Endothelial cell of umbilical vein (primary cell): Measurements from ENCODE around the gene ZNF839.

Source experiments
- CTCF ChIP-seq, 2 donors: IDR thresholded peaks; 1 replicate in 1 of 2; 2 replicates in 1 of 2; pipeline ENCODE4 v1.5.1; 2011; ENCODE audit warnings: low read length in 2 of 2, mild to moderate bottlenecking in 2 of 2, moderate library complexity in 2 of 2, control low read depth in 1 of 2, inconsistent platforms in 1 of 2, low read depth in 1 of 2; ENCODE audit not compliant: insufficient read depth in 1 of 2; ENCODE audit errors: extremely low read depth in 1 of 2
- EZH2 ChIP-seq: IDR thresholded peaks from 2 replicates; pipeline ENCODE4 v1.6.1; 2012; ENCODE audit warnings: borderline replicate concordance, low read depth, mild to moderate bottlenecking, moderate library complexity, low read length, inconsistent platforms; ENCODE audit not compliant: severe bottlenecking
- MYC ChIP-seq: IDR thresholded peaks from one replicate; pipeline ENCODE4 v1.6.1; 2011; ENCODE audit warnings: mild to moderate bottlenecking, low read depth, low read length
- POLR2A ChIP-seq: IDR thresholded peaks from 2 replicates; pipeline ENCODE4 v1.6.1; 2012; ENCODE audit warnings: low read depth, mild to moderate bottlenecking, control low read depth, low read length
- TF ChIP-seq, protein P1 (sequence below): IDR thresholded peaks from 2 replicates; pipeline ENCODE4 v1.6.1; 2011; ENCODE audit not compliant: insufficient read depth, insufficient read length

DNA sequence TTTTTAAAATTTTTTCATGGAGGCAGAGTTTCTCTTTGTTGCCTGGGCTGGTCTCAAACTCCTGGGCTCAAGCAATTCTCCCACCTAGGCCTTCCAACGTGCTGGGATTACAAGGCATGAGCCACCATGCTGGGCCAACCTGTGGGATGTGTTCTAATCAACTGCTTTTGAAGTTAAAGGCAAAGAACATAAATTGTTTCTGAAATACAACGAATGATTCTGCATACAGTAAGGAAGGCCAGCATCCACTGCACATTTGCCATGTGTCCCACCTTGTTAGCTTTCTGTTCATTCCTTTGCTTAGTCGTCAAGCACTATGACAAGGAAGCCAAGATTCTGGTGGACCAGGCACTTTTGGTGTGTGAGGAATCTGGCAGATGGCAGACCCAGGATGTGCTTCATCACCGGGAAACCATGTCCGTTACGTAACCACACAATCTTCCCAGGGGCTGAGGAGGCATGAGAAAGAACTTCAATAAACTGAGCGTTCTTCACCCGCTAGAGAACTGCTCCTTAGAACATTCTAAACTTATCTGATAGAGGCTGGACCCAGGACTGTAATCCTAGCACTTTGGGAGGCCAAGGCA lies 39.1 kb upstream of the ZNF839 start:
- no peak for TF ChIP-seq POLR2A
- TF ChIP-seq CTCF (IDR thresholded peaks at IDR 0.05; ENCODE audit: extremely low read depth in 1 of 2, insufficient read depth in 1 of 2, low read depth in 1 of 2, low read length in 2 of 2) = no peak
- no peak for TF ChIP-seq EZH2
- TF ChIP-seq, protein P1, sequence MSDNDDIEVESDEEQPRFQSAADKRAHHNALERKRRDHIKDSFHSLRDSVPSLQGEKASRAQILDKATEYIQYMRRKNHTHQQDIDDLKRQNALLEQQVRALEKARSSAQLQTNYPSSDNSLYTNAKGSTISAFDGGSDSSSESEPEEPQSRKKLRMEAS = no peak
- TF ChIP-seq MYC = no peak
